ENCODE results near the gene SAFB2.
"Not testable (repeated sequence)": the region's sequence is repeated elsewhere in the genome, so short reads cannot be mapped to it uniquely, and the experiment has no call there.

The SAFB2 gene

GRCh38 chr19:5632241-5632612 is 9.7 kb upstream of the SAFB2 start:
- DNase-seq = no peak

GRCh38 chr19:5631567-5632240 is 9.1 kb upstream of the SAFB2 start:
- no peak for DNase-seq

GRCh38 chr19:5628919-5629481 is 6.4 kb upstream of the SAFB2 start:
- no peak for DNase-seq

GRCh38 chr19:5628461-5628860 is 5.9 kb upstream of the SAFB2 start:
- no peak for DNase-seq

- no peak for DNase-seq
These were observed 4.9 kb upstream of the SAFB2 start for GRCh38 chr19:5627395-5627904.

GRCh38 chr19:5625641-5626040 is 3.1 kb upstream of the SAFB2 start:
- DNase-seq = no peak

- DNase-seq = no peak
These were observed 2.2 kb upstream of the SAFB2 start for GRCh38 chr19:5624741-5625278.

- DNase-seq = peak in 1 of 2 experiments; percentile 14
These were observed 1.6 kb upstream of the SAFB2 start for GRCh38 chr19:5624018-5624663.

GRCh38 chr19:5623397-5624017 is 931 bp upstream of the SAFB2 start:
- DNase-seq = peak in 1 of 2 experiments; percentile 7

- no peak for DNase-seq
These were observed 571 bp downstream of the SAFB2 start for GRCh38 chr19:5621945-5622464.

GRCh38 chr19:5621311-5621944 is 1.1 kb downstream of the SAFB2 start:
- DNase-seq = no peak

GRCh38 chr19:5619946-5620345 is 2.6 kb downstream of the SAFB2 start:
- no peak for DNase-seq

- DNase-seq = no peak
These were observed 4.0 kb downstream of the SAFB2 start for GRCh38 chr19:5618591-5618990.

GRCh38 chr19:5617080-5617479 is 5.5 kb downstream of the SAFB2 start:
- no peak for DNase-seq

- DNase-seq = no peak
These were observed 6.7 kb downstream of the SAFB2 start for GRCh38 chr19:5615756-5616327.

- no peak for DNase-seq
These were observed 9.4 kb downstream of the SAFB2 start for GRCh38 chr19:5612891-5613865.

- DNase-seq = no peak
These were observed 12.6 kb downstream of the SAFB2 start for GRCh38 chr19:5609881-5610448.

- DNase-seq = not testable (repeated sequence)
These were observed 13.8 kb downstream of the SAFB2 start for GRCh38 chr19:5608766-5609165.

GRCh38 chr19:5608291-5608690 is 14.3 kb downstream of the SAFB2 start:
- DNase-seq = no peak
